K562 (cell line): Measurements from ENCODE around the gene NDUFAF8. TPM values are rescaled to one million over a fixed set of nuclear protein-coding genes. Genes with fewer than 3 reads are reported as not detected.

Experiments
- ATAC-seq: fragments of 200-7000 bp; cut with Tn5 transposase; 3 replicates; pipeline ENCODE4 v1.9.1; 2020; ENCODE audit warnings: moderate library complexity
- BruUV-seq: library from RNA; stranded (reverse); fragments of 400-500 nt; replicated peaks from 2 replicates; lab custom pipeline; 2021; lab: Mats Ljungman, UMichigan
- CTCF ChIA-PET: fragments of 300-600 bp; formaldehyde crosslinking; extraction: SDS; loops from one replicate; lab custom pipeline; 2021; ENCODE audit warnings: low intra/inter-chr PET ratio; lab: Yijun Ruan, JAX
- POLR2A ChIA-PET: fragments of 300-600, 350-650 bp; sonication (Branson Sonifier 250); formaldehyde crosslinking; extraction: SDS; loops from one replicate; lab custom pipeline; 2021; ENCODE audit warnings: antibody characterized with exemption, inconsistent platforms; lab: Yijun Ruan, JAX
- DNase-seq, 4 experiments: peaks; one replicate each; pipeline versions ENCODE4 v3.0.0 to v3.0.0-alpha.2; 2011 to 2018; ENCODE audit warnings: low spot score in 3 of 4, mixed read lengths in 3 of 4; ENCODE audit errors: extremely low read depth in 1 of 4
- FAIRE-seq: peaks from 2 replicates; lab custom pipeline; 2011; peaks lifted over from hg19 to GRCh38; lab: Jason Lieb, UNC
- H2AFZ ChIP-seq: 2 replicates; pipeline ENCODE4 v1.6.0; 2011; ENCODE audit warnings: low read depth, low read length, control low read depth, inconsistent platforms
- H3K27ac ChIP-seq: fragments of 200-600 bp; 3 replicates; pipeline ENCODE4 v1.8.0; 2011; ENCODE audit warnings: low read depth, mild to moderate bottlenecking, control low read depth, inconsistent platforms, low read length, moderate library complexity, mixed read lengths; ENCODE audit errors: extremely low read depth
- H3K27me3 ChIP-seq, 2 experiments: fragments of 300-600 bp in 1 of 2; 2 replicates in 1 of 2; 3 replicates in 1 of 2; pipeline versions ENCODE4 v1.6.0 to v1.8.0; 2011; ENCODE audit warnings: inconsistent platforms in 2 of 2, low read length in 2 of 2, mild to moderate bottlenecking in 1 of 2, mixed read lengths in 1 of 2, moderate library complexity in 1 of 2; ENCODE audit not compliant: control insufficient read depth in 2 of 2, insufficient read depth in 2 of 2
- H3K36me3 ChIP-seq: fragments of 300-600 bp; 3 replicates; pipeline ENCODE4 v1.8.0; 2011; ENCODE audit warnings: mild to moderate bottlenecking, low read length, inconsistent platforms; ENCODE audit not compliant: control insufficient read depth, insufficient read depth
- H3K4me1 ChIP-seq, 2 experiments: fragments of 200-600 bp in 1 of 2; replicated peaks in 1 of 2; 2 replicates in 1 of 2; 3 replicates in 1 of 2; pipeline versions ENCODE4 v1.5.1 to v1.8.0; 2011; ENCODE audit warnings: inconsistent platforms in 2 of 2, low read length in 2 of 2, mild to moderate bottlenecking in 1 of 2, mixed read lengths in 1 of 2, moderate library complexity in 1 of 2; ENCODE audit not compliant: control insufficient read depth in 2 of 2, insufficient read depth in 2 of 2
- H3K4me2 ChIP-seq: 2 replicates; pipeline ENCODE4 v1.6.1; 2011; ENCODE audit warnings: low read length, control low read depth, inconsistent platforms, mixed read lengths; ENCODE audit not compliant: insufficient read depth
- H3K4me3 ChIP-seq: fragments of 200-600 bp; sonication (generic), shearing (Covaris generic); 2 replicates; pipeline ENCODE4 v1.5.1; 2016; ENCODE audit warnings: control low read depth, inconsistent platforms
- H3K79me2 ChIP-seq: fragments of 200-600 bp; 3 replicates; pipeline ENCODE4 v1.8.0; 2011; ENCODE audit warnings: low read length, inconsistent platforms; ENCODE audit not compliant: control insufficient read depth, insufficient read depth
- H3K9ac ChIP-seq, 2 experiments: 2 replicates each; pipeline versions ENCODE4 v1.6.0 to v1.6.1; 2011; ENCODE audit warnings: low read depth in 2 of 2, low read length in 2 of 2, control low read depth in 1 of 2, inconsistent platforms in 1 of 2, mild to moderate bottlenecking in 1 of 2, mixed read lengths in 1 of 2; ENCODE audit not compliant: insufficient read depth in 1 of 2
- H3K9me1 ChIP-seq: one replicate; pipeline ENCODE4 v1.6.0; 2011; ENCODE audit warnings: inconsistent platforms, mild to moderate bottlenecking, low read length, moderate library complexity; ENCODE audit not compliant: control insufficient read depth, insufficient read depth
- H3K9me3 ChIP-seq: replicated peaks from 2 replicates; pipeline ENCODE4 v1.5.1; 2011; ENCODE audit warnings: low read depth, low read length, inconsistent platforms; ENCODE audit not compliant: control insufficient read depth, insufficient read depth
- H4K20me1 ChIP-seq: replicated peaks from 2 replicates; pipeline ENCODE4 v1.6.1; 2011; ENCODE audit warnings: low read length, inconsistent platforms, mixed read lengths; ENCODE audit not compliant: control insufficient read depth, insufficient read depth
- ADNP ChIP-seq: fragments of 200-800 bp; sonication (Bioruptor generic); IDR thresholded peaks from 2 replicates; pipeline ENCODE4 v1.6.1; 2016; ENCODE audit warnings: missing genetic modification characterization, missing compliant biosample characterization
- FOXP1 ChIP-seq: sonication (generic); formaldehyde crosslinking; IDR thresholded peaks from 2 replicates; pipeline ENCODE4 v1.8.0; 2022; ENCODE audit warnings: mild to moderate bottlenecking, missing genetic modification reagents
- GTF2E2 ChIP-seq: fragments of 200-800 bp; sonication (Bioruptor generic); IDR thresholded peaks from 2 replicates; pipeline ENCODE4 v1.6.1; 2016; ENCODE audit warnings: missing genetic modification characterization, missing compliant biosample characterization
- IRF2 ChIP-seq: sonication (generic); formaldehyde crosslinking; IDR thresholded peaks from 2 replicates; pipeline ENCODE4 v1.8.1; 2022; ENCODE audit warnings: mild to moderate bottlenecking, missing genetic modification reagents
- KAT7 ChIP-seq: sonication (generic); formaldehyde crosslinking; IDR thresholded peaks from 2 replicates; pipeline ENCODE4 v1.8.0; 2022; ENCODE audit warnings: missing genetic modification reagents, mild to moderate bottlenecking, borderline replicate concordance
- KDM5B ChIP-seq: fragments of 200-600 bp; sonication (generic); IDR thresholded peaks from 2 replicates; pipeline ENCODE4 v1.6.1; 2012; ENCODE audit warnings: low read depth, mild to moderate bottlenecking, moderate library complexity, low read length, control low read depth, inconsistent platforms; ENCODE audit not compliant: insufficient replicate concordance
- MIER1 ChIP-seq: fragments of 450-650 bp; IDR thresholded peaks from 2 replicates; pipeline ENCODE4 v1.6.1; 2016; ENCODE audit warnings: antibody characterized with exemption, mild to moderate bottlenecking, low read depth
- PHB ChIP-seq: fragments of 250-450 bp; sonication (Bioruptor Pico); IDR thresholded peaks from 2 replicates; pipeline ENCODE4 v1.5.0; 2021
- PTTG1 ChIP-seq: fragments of 450-650 bp; IDR thresholded peaks from 2 replicates; pipeline ENCODE4 v1.6.1; 2016; ENCODE audit warnings: low read depth, mild to moderate bottlenecking, missing genetic modification characterization, missing compliant biosample characterization
- RBM15 ChIP-seq: fragments of 200-400 bp; formaldehyde crosslinking; IDR thresholded peaks from 2 replicates; pipeline ENCODE4 v1.6.1; 2018; ENCODE audit warnings: mild to moderate bottlenecking, low read length, moderate library complexity; ENCODE audit not compliant: insufficient read depth
- SMARCC2 ChIP-seq: fragments of 450-650 bp; IDR thresholded peaks from 2 replicates; pipeline ENCODE4 v1.6.1; 2017; ENCODE audit warnings: antibody characterized with exemption, moderate library complexity, mild to moderate bottlenecking, low read depth
- ZNF445 ChIP-seq: fragments of 250-450 bp; sonication (Bioruptor Pico); IDR thresholded peaks from 2 replicates; pipeline ENCODE4 v1.4.0; 2020; ENCODE audit warnings: low read depth, mild to moderate bottlenecking, moderate library complexity
- WGBS: fragments of 100-300 bp; shearing (Covaris generic); methylation state at CpG from one replicate; pipeline ENCODE4 v1.1.6; 2016; ENCODE audit warnings: low coverage, mixed read lengths; ENCODE audit not compliant: insufficient coverage; ENCODE audit errors: missing lambda C conversion rate; 5-methylcytosine and 5-hydroxymethylcytosine counted together
- in situ Hi-C: fragments of 300-500 bp; cut with MboI; formaldehyde crosslinking; loops from 4 replicates; pipeline ENCODE4 v1.15.0; 2018; ENCODE audit warnings: inconsistent platforms, mixed read lengths
- intact Hi-C: fragments of 100-400 bp; cut with micrococcal nuclease; formaldehyde crosslinking; loops from 2 replicates; pipeline ENCODE4 v1.14.2; 2022
- polyA plus RNA-seq, 8 experiments: library from polyadenylated mRNA; depleted of rRNA in 4 of 8; stranded (reverse) in 5 of 8; unstranded in 3 of 8; fragments of >200 nt; fragmentation: Nextera tagmentation in 2 of 8; fragmentation: Illumina TruSeq in 1 of 8; extraction: Ambion mirVana in 2 of 8; extraction: Trizol in 1 of 8; gene quantifications; 2 replicates each; pipeline versions ENCODE4 v1.2.1 to v1.2.3, GENCODE V29; 2011 to 2014; ENCODE audit warnings: inconsistent platforms in 1 of 8, missing spikeins in 1 of 8
- total RNA-seq, 7 experiments: library from RNA; depleted of rRNA in 6 of 7; stranded (reverse); fragments of >200 nt in 6 of 7; fragmentation: Illumina TruSeq in 2 of 7; extraction: Trizol in 2 of 7; gene quantifications; 2 replicates each; pipeline versions ENCODE4 v1.2.1 to v1.2.3, GENCODE V29; 2011 to 2021; ENCODE audit warnings: low replicate concordance in 1 of 7

Gene NDUFAF8
- total and polyA plus RNA-seq, 9 of the 15 experiments (the other 6 are each of a cell fraction or from before 2014, with no cell fraction given) = 13.5 to 144 (median 90.0) TPM

DNA sequence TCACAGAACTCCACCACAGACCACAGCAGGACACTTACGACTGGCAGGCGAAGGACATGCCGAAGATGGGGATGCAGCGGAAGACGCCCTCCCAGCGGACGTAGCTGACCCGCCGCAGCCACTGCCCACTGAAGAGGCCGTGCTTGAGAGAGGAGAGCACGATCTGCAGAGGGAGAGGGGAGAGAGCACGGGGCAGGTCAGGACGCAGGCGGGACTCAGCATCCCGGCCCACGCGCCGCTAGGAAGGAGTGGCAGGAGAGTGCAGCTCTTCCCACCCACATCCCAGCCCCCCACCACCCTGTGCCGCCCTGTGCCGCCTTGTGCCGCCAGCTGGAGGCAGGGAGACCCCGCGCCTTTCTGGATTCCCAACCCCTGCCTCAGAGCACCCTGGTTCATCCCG is 41.5 kb downstream of the NDUFAF8 start:
- Histone ChIP-seq H2AFZ (no peak overlapping the region), H4K20me1 (no peaks in the 10 kb centered on the region), H3K79me2 (peaks cover 9% of the 10 kb centered on the region; the same call in 2 of the 3 replicates), H3K4me3 (no peak overlapping the region), H3K27ac (no peak overlapping the region), H3K9ac (no peak overlapping the region; a peak in 1 of 4 replicates), H3K9me1 (no peaks in the 10 kb centered on the region), H3K27me3 (no peaks in the 10 kb centered on the region), H3K36me3 (peaks cover 56% of the 10 kb centered on the region; the same call in 1 of the 3 replicates), H3K4me1 (peaks cover 11 to 45% of the 10 kb centered on the region in 2 experiments)
- CTCF ChIA-PET = no interaction called here
- POLR2A ChIA-PET = no interaction called here
- no peak for FAIRE-seq
- TF ChIP-seq SMARCC2 (no peak), PTTG1 (tag) (no peak), KAT7 (CRISPR knock-in tag) (no peak), ADNP (tag) (no peak), RBM15 (no peak), KDM5B (no peak), ZNF445 (CRISPR knock-in tag) (no peak), MIER1 (no peak), GTF2E2 (tag) (no peak), FOXP1 (CRISPR knock-in tag) (no peak), IRF2 (CRISPR knock-in tag) (no peak), PHB (no peak)
- TF ChIP-seq, all 486 proteins: peak for 0
- in situ Hi-C loops = no loop called here
- no peaks in the 10 kb centered on the region for H3K9me3 ChIP-seq
- WGBS = 92% methylated on average over 9 of the region's 24 CpGs
- H3K4me2 ChIP-seq = no peak overlapping the region
- DNase-seq (no peak), ATAC-seq (no peak)
- no TSS peak for BruUV-seq
- intact Hi-C loops = no loop called here
